Testis (tissue), 2 donors: ENCODE results near the gene WDHD1.

Experiments used
- CTCF ChIP-seq, 3 experiments: fragments of 450-650 bp in 2 of 3; fragments of 200-600 bp in 1 of 3; sonication (generic) in 1 of 3; IDR thresholded peaks; one replicate each; pipeline ENCODE4 v1.5.1; 2016 to 2019; ENCODE audit warnings: antibody characterized with exemption in 3 of 3, mild to moderate bottlenecking in 2 of 3, moderate library complexity in 1 of 3
- POLR2A ChIP-seq: fragments of 450-650 bp; IDR thresholded peaks from one replicate; pipeline ENCODE4 v1.6.1; 2017; ENCODE audit warnings: antibody characterized with exemption, mild to moderate bottlenecking, moderate library complexity

GRCh38 chr14:55066223-55066622, 39.3 kb upstream of the WDHD1 start:
- TF ChIP-seq CTCF (IDR thresholded peaks at IDR 0.05): no peak
- no peak for TF ChIP-seq POLR2A
